Liver (tissue), 9 donors: ENCODE results near the gene ATP5F1B. TPM values are rescaled to one million over a fixed set of nuclear protein-coding genes. Genes with fewer than 3 reads are reported as not detected.
A peak's percentile ranks its signal among the peaks of the same experiment; 100 is the strongest.

Source experiments
- DNase-seq: peaks from one replicate; pipeline ENCODE4 v3.0.0-alpha.2; 2017; ENCODE audit warnings: low spot score
- H3K27ac ChIP-seq, 2 donors: one replicate each; pipeline ENCODE4 v1.7.0; 2013; ENCODE audit warnings: inconsistent platforms in 2 of 2, low read length in 2 of 2, control low read depth in 1 of 2, low read depth in 1 of 2, mild to moderate bottlenecking in 1 of 2
- H3K27me3 ChIP-seq, 4 donors: one replicate each; pipeline versions ENCODE4 v1.6.1 to v1.7.0; 2013; ENCODE audit warnings: low read length in 3 of 4, inconsistent platforms in 1 of 4, mild to moderate bottlenecking in 1 of 4, moderate library complexity in 1 of 4; ENCODE audit not compliant: control insufficient read depth in 4 of 4, insufficient read depth in 4 of 4
- H3K36me3 ChIP-seq, 4 donors: one replicate each; pipeline versions ENCODE4 v1.6.1 to v1.7.0; 2013; ENCODE audit warnings: low read length in 3 of 4, mild to moderate bottlenecking in 3 of 4, low read depth in 1 of 4, moderate library complexity in 1 of 4; ENCODE audit not compliant: control insufficient read depth in 4 of 4, insufficient read depth in 3 of 4
- H3K4me1 ChIP-seq, 4 donors: one replicate each; pipeline versions ENCODE4 v1.6.1 to v1.7.0; 2013; ENCODE audit warnings: low read length in 3 of 4, mild to moderate bottlenecking in 3 of 4, moderate library complexity in 1 of 4; ENCODE audit not compliant: control insufficient read depth in 4 of 4, insufficient read depth in 4 of 4
- H3K4me3 ChIP-seq, 3 donors: one replicate each; pipeline versions ENCODE4 v1.6.1 to v1.7.0; 2013; ENCODE audit warnings: low read length in 3 of 3, control low read depth in 1 of 3, low read depth in 1 of 3, mild to moderate bottlenecking in 1 of 3
- H3K9ac ChIP-seq, 2 donors: one replicate each; pipeline ENCODE4 v1.7.0; 2013; ENCODE audit warnings: low read length in 2 of 2, mild to moderate bottlenecking in 2 of 2, moderate library complexity in 2 of 2, control low read depth in 1 of 2, low read depth in 1 of 2
- H3K9me3 ChIP-seq, 4 donors: one replicate each; pipeline versions ENCODE4 v1.6.1 to v1.7.0; 2013; ENCODE audit warnings: low read length in 3 of 4; ENCODE audit not compliant: control insufficient read depth in 4 of 4
- CTCF ChIP-seq: fragments of 150-350 bp; IDR thresholded peaks from 2 replicates; pipeline ENCODE4 v1.5.1; 2017; ENCODE audit warnings: improper control_type of control experiment, low read depth, low read length; ENCODE audit not compliant: missing input control
- EGR1 ChIP-seq, 2 donors: IDR thresholded peaks; 2 replicates each; pipeline ENCODE4 v1.6.1; 2016 to 2018; ENCODE audit warnings: antibody characterized with exemption in 2 of 2, low read depth in 2 of 2
- FOXA1 ChIP-seq: IDR thresholded peaks from 2 replicates; pipeline ENCODE4 v1.6.1; 2016; ENCODE audit warnings: antibody characterized with exemption
- GABPA ChIP-seq, 2 donors: IDR thresholded peaks in 1 of 2; conservative IDR thresholded peaks in 1 of 2; 2 replicates each; pipeline ENCODE4 v1.6.1; 2016; ENCODE audit warnings: antibody characterized with exemption in 2 of 2, mild to moderate bottlenecking in 1 of 2, moderate library complexity in 1 of 2
- HNF4A ChIP-seq, 2 donors: conservative IDR thresholded peaks; 2 replicates each; pipeline ENCODE4 v1.6.1; 2016; ENCODE audit warnings: antibody characterized with exemption in 2 of 2, mild to moderate bottlenecking in 2 of 2
- HNF4G ChIP-seq: IDR thresholded peaks from 2 replicates; pipeline ENCODE4 v1.6.1; 2016; ENCODE audit warnings: antibody characterized with exemption
- JUND ChIP-seq, 2 donors: IDR thresholded peaks; 2 replicates each; pipeline ENCODE4 v1.6.1; 2016; ENCODE audit warnings: antibody characterized with exemption in 2 of 2
- MAX ChIP-seq: IDR thresholded peaks from 2 replicates; pipeline ENCODE4 v1.6.1; 2016; ENCODE audit warnings: antibody characterized with exemption
- NR2F2 ChIP-seq: IDR thresholded peaks from 2 replicates; pipeline ENCODE4 v1.6.1; 2016; ENCODE audit warnings: antibody characterized with exemption
- RAD21 ChIP-seq, 2 donors: IDR thresholded peaks; 2 replicates each; pipeline ENCODE4 v1.6.1; 2016; ENCODE audit warnings: antibody characterized with exemption in 2 of 2, mild to moderate bottlenecking in 2 of 2
- REST ChIP-seq: IDR thresholded peaks from 2 replicates; pipeline ENCODE4 v1.6.1; 2016; ENCODE audit warnings: antibody characterized with exemption, mild to moderate bottlenecking
- RXRA ChIP-seq, 2 donors: IDR thresholded peaks; 2 replicates each; pipeline ENCODE4 v1.6.1; 2017 to 2018; ENCODE audit warnings: antibody characterized with exemption in 2 of 2, mild to moderate bottlenecking in 1 of 2
- SP1 ChIP-seq: IDR thresholded peaks from 2 replicates; pipeline ENCODE4 v1.6.1; 2018; ENCODE audit warnings: antibody characterized with exemption, mild to moderate bottlenecking
- TAF1 ChIP-seq: conservative IDR thresholded peaks from 2 replicates; pipeline ENCODE4 v1.6.1; 2016; ENCODE audit warnings: antibody characterized with exemption, mild to moderate bottlenecking
- YY1 ChIP-seq: IDR thresholded peaks from 2 replicates; pipeline ENCODE4 v1.6.1; 2016; ENCODE audit warnings: antibody characterized with exemption, mild to moderate bottlenecking
- ZBTB33 ChIP-seq: IDR thresholded peaks from 2 replicates; pipeline ENCODE4 v1.6.1; 2016; ENCODE audit warnings: antibody characterized with exemption
- WGBS: extraction: QIAGEN DNeasy Blood & Tissue Kit; methylation state at CpG from one replicate; pipeline ENCODE4 v1.1.7; 2013; 5-methylcytosine and 5-hydroxymethylcytosine counted together
- polyA plus RNA-seq, 2 donors: library from polyadenylated mRNA; stranded (reverse) in 1 of 2; unstranded in 1 of 2; fragments of 200-250 nt in 1 of 2; fragments of >200 nt in 1 of 2; fragmentation: Nextera tagmentation in 1 of 2; extraction: Ambion mirVana in 1 of 2; gene quantifications; one replicate each; pipeline versions ENCODE4 v1.2.1 to v1.2.3, GENCODE V29; 2013 to 2015
- total RNA-seq, 2 donors: library from RNA; depleted of rRNA; stranded (reverse); fragments of >200 nt; gene quantifications; one replicate each; pipeline ENCODE4 v1.2.3, GENCODE V29; 2014
- donor health status: healthy.
- donor health status: healthy.
- donor health status: healthy.
- donor health status: healthy.
- donor health status: healthy.

The ATP5F1B gene
- total and polyA plus RNA-seq, 4 donors = 273 to 569 (median 438) TPM

GRCh38 chr12:56676851-56677580 is 31.2 kb upstream of the ATP5F1B start:
- peaks cover 0 to 8% (median 7%) of the 10 kb centered on the region in 4 donors for H3K36me3 ChIP-seq
- peaks cover 6 to 22% (median 18%) of the 10 kb centered on the region in 4 donors for H3K4me1 ChIP-seq
- WGBS = 75% methylated on average over 11 of the region's 11 CpGs
- H3K9ac ChIP-seq = no peak overlapping the region
- H3K9me3 ChIP-seq = no peaks in the 10 kb centered on the region
- no peak overlapping the region for H3K4me3 ChIP-seq
- TF ChIP-seq FOXA1 (no peak), MAX (no peak), CTCF (no peak), SP1 (no peak), NR2F2 (no peak), TAF1 (no peak), RAD21 (IDR thresholded peaks at IDR 0.05) (no peak), EGR1 (IDR thresholded peaks at IDR 0.05; ENCODE audit: low read depth in 2 of 2) (no peak), ZBTB33 (no peak), JUND (IDR thresholded peaks at IDR 0.05) (no peak), RXRA (IDR thresholded peaks at IDR 0.05) (no peak), HNF4G (no peak), HNF4A (conservative IDR thresholded peaks at IDR 0.05) (no peak), GABPA (IDR thresholded peaks at IDR 0.05 in 1 of 2, conservative IDR thresholded peaks at IDR 0.05 in 1 of 2) (no peak), REST (no peak)
- no peak for DNase-seq
- no peak overlapping the region for H3K27ac ChIP-seq
- H3K27me3 ChIP-seq = no peaks in the 10 kb centered on the region

- Histone ChIP-seq H3K9me3 (no peaks in the 10 kb centered on the region), H3K4me3 (no peak overlapping the region), H3K4me1 (peaks cover 7 to 29% (median 20%) of the 10 kb centered on the region in 4 donors), H3K9ac (no peak overlapping the region), H3K27ac (peak overlapping the region in 1 of 2 donors; percentile 22), H3K36me3 (peaks cover 12 to 46% (median 23%) of the 10 kb centered on the region in 4 donors), H3K27me3 (no peaks in the 10 kb centered on the region)
- DNase-seq = no peak
- WGBS = 26% methylated on average over 2 of the region's 2 CpGs
- TF ChIP-seq REST (no peak), HNF4A (conservative IDR thresholded peaks at IDR 0.05) (peak; percentile 24 to 30), YY1 (peak; percentile 12), HNF4G (no peak), ZBTB33 (no peak)
Observed at GRCh38 chr12:56671608-56672007, 25.8 kb upstream of the ATP5F1B start.
